NCI-H2081 (cell line): ENCODE results near the gene BAG5.

Experiments used
- DNase-seq, 2 experiments: peaks; one replicate each; lab custom pipeline; 2025; lab: John Stamatoyannopoulos, UW

The BAG5 gene

GRCh38 chr14:103509864-103510723 lies 52.4 kb downstream of the BAG5 start:
- DNase-seq: no peak

DNA sequence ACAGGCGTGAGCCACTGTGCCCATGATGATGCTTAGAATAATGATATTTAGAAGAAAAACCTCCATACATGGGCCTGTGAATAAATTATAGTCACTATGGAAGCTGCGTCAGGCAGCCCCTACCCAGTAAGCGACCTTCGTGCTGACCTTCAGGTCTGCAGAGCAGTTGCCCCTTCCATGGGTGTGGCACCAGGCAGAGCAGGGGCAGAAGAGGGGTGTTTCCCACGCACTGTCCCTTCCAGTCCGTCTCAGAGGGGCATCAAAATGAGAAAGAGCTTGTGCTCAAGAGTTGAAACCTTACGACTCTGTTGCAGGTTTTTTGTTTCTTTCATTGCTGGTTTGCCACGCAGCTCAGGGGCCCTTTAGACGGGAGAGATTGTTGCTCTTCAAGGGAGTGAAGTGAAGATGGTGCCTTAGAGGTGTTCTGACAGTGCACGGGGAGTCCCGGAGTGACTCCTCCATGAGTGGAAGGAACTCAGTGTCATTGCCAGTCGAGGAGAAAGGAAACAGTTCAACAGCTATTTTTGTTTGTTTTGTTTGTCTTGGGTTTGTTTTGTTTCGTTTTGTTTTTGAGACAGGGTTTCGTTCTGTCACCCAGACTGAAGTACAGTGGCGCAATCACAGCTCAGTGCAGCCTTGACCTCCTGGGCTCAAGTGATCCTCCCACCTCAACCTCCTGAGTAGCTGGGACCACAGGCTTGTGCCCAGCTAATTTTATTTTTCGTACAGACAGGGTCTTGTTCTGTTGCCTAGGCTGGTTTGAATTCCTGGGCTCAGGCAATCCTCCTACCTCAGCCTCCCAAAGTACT lies 53.7 kb downstream of the BAG5 start:
- no peak for DNase-seq

DNA sequence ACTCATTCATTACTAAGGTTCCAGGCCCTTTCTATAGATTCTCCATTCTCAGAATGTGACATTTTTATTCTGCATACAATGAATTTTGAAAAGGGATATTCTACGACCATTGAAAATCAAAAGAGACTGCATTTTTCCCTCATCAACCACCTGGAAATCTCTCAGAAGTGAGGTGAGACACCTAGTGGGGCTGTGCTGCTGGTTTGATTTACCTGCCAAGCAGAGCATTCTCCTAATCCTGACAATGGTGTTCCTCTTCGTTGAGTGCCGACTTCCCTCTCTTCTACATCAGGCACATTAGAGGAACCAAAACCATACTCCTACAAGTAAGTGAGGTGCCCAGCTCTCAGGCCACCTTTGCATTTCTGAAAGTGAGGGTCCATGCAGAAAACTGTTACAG lies 54.7 kb downstream of the BAG5 start:
- DNase-seq: no peak
